Stimulated activated CD4-positive, alpha-beta T cell treated with anti-CD3 and anti-CD28 coated beads, Interleukin-2, amount 100 ng/mL, for 4 hours (primary cell): ENCODE results near the gene ID4.

Experiments
- DNase-seq: peaks from one replicate; pipeline ENCODE4 v3.0.0-alpha.2; 2020; ENCODE audit warnings: low read depth

The ID4 gene

DNA sequence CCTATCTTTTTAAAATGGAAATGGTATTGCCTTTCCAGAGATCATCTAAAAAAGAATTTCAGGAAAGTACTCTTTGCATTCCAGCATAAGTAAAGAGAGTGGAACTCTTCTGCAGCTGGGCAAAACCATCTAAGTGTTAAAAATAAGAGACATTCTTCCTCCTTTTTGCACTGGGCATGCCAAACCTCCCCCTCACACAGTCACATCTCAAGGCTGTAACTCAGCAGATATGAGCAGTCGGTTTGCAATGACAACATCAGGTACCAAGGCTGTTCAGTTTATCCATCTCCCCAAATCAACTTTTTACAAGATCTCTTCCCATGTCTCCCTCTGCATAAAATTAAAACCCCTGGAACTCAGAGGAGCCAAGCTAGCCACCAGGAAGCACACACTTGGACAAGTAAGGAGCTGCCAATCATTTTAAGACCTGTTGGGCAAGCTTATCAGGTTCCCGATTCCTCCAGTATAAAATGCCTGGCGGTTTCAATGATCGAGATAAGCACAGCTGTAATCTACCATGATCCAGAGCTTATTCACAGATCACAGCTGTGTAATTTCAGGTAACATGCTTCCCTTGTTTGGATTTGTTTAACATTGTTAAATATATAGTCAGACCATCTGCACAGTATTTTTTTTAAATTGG, 23.2 kb downstream of the ID4 start:
- no peak for DNase-seq

DNA sequence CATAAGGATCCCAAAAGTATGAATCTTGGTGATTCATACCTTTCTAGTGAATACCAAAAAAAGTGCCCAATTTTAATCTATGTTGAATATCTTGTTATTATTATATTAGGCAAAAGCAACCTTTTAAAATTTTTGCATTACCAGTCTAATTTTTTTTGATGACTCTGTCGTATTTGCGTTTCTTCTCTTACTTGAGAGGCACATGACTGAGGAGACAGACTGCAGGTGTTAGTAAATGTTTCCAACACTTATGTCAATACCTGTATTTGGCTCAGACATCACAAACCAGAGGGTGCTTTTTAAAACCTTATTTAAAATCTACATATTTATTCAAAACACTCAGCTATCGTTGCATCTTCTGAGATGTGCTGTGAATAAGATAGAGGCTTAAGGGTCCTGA, 27.1 kb downstream of the ID4 start:
- DNase-seq = no peak

DNA sequence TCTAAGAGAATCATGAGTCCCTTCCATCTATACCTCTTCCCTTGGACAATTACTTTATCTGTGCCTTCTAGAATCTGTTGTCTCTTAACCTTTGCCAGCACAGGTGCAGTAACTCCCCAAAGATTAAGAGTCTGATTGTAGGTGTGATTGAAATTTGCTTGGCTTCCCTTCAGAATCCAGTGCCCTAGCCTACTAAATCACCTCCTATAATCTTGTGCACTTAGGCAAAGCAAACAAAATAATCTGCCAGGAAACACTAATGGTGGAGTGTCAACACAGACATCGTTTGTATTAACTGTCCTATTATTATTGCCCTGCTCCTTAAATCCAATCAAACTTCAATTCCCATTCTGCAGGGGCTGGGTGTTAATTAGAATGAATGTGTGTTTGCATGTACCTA, 28.0 kb downstream of the ID4 start:
- no peak for DNase-seq

DNA sequence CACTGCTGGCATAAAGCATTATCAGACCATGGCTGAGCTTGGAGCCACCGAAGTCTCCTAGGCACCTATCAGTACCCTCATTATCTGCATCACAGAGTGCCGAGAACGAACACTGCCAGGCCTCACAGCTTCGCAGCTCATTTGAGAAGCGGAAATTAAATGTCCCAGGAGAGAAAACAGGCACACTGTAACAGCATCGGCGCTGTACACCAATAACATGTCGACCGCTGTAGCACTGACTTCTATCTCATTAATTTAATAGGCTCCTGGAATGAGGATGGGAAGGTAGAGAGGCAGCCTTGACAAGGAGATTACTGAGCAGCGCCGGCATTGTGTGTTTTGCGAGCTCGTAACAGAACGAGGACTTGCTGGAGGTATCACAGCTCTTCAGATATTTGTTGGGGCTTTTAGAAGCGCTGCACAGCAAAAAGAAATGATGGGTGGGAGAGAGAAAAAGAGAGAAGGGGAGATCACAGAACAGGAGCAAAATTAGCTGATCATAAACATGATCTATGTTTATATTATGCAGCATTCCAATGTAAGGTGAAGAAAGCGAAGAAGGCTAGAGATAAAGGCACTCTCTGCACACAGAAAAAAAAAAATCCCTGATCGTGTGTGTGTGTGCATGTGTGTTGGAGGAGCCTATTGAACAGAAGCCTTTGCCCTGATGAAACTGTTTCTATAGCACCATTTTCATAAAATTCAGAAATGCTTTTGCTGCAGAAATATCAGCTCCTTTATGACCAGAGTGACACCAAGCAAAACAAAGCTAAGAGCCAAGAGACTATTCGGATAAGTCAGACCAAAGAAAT, 29.2 kb downstream of the ID4 start:
- no peak for DNase-seq

DNA sequence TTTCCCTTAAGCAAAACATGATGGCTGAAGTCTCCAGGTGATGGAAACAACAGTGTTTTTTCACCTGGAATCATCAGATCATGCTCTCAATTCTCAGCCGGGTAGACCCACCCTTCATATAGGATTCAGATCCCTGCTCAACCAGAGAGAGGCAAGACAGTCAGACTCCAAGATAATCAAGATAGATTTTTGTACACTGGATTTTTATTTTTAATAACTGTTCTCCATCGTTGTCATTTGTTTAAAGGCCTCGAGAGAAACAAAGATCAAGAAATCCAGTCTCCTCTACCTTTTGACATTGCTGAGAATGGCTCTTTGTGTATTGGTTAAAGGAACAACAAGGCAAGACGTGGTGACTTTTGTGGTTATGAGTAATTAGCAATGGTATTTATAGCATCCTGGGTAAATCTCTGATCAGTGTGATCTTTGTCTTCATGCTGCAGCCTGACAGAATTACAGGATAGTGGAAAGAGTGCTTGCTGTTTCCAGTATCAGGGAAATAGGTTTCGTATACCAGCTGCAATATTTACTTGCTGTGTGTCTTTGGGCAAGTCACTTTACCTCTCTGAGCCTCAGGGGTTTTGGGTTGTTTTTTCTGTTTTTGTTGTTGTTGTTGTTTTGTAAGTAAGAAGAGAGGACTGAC, 29.9 kb downstream of the ID4 start:
- DNase-seq = no peak

DNA sequence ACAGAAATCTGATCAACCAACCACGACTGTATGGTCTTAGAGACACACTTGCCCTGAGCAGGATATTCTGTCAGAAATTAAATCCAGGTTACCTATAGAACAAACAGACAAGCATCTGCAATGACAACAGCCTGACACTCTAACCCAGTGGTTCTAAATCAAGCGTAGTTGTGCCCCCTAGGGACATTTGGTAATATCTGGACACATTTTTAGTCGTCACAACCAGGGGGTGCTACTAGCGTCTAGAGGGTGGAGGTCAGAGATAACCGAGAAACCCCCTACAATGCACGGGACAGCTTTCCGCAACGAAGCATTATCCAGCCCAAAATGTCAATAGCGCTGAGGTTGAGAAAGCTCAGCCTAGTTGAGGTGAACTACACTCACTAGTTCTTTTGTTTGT, 32.3 kb downstream of the ID4 start:
- DNase-seq = no peak

DNA sequence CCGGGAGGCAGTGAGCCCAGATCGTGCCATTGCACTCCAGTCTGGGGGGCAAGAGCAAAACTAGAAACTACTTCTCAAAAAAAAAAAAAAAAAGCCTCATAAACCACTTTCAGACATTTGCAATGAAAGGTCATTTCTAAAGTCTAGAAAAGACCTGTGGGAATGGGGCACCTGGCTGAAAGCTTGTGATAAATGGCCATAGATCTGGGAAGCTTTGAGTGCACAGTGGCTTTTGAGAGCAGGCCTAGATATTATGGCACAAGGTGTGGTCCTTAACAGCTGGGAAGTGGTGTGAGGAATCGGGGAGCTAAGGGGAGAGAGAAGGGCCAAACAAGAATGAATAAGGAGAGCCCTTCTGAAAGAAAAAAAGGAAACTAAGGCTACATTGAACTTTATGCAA, 33.2 kb downstream of the ID4 start:
- no peak for DNase-seq

DNA sequence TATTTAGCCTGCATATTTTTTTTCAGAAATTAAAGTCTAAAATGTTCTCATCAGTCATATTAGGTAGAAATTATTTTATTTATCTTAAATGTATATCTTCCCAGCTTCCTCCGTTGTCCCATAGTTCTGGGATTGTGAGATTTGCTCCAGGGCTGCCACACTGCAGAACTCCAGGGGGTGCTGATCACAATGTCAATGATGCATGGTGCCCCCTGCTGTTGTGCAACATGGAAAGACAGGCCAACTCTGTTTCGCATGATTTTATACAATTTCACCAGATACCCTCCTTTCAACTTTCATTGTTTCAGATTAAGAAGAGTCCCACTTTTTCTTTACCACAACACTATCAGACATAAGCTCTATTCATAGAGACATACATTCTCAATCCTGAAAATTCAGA, 35.9 kb downstream of the ID4 start:
- no peak for DNase-seq

DNA sequence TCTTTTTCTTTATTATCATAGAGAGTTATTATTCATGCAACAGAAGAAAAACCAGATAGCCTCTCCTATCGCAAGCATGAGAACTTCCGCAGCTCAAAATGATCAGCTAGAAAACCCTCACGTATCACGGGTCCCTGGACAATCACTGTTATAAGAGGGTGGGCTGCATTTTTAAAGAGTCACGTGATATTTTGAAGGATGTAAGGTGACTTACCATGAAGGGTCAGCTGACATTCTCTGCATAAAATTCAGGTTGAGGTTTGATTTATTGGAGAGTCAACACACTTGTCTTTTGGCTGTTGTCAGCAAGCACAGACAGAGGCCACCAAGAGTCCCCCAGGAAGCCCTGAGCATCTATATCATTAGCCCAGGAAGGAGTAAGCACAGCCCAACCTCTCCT, 39.5 kb downstream of the ID4 start:
- DNase-seq = no peak

DNA sequence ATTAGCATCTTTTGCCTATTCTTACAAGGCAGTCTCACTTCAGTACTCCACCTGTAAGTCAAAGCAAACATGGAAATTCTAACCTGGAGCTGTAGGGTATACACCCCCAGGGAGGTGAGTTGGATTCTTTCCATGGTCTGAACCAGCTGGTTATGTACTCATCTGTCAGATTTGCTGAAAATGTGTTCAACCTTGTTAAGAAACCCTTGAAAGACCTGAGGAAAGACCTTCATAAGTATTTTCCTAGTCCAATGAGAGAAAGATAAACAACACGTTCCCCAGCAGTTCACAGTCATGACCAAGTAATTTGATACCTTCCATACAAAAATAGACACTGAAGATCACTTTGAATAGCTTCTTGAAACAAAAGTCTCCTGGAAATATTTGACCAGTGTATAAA, 42.5 kb downstream of the ID4 start:
- no peak for DNase-seq

DNA sequence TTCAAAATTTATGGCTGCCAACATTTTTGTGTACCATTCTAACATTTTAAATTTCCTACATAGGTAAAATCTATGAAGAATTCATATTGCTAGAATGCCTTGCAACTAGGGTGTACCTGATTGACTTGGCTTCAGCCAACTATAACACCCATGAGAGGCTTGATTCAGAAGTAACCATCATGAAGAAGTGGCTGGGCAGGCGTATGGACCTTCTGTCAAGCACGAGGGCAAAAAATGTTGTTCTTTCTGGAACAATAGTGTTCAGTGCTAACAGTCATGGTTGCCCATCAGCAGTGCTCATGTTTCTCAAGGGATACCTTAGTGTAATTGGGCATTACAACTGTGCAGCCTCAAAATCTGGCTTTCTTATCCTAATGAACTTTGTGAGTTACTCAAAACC, 42.9 kb downstream of the ID4 start:
- DNase-seq = no peak

DNA sequence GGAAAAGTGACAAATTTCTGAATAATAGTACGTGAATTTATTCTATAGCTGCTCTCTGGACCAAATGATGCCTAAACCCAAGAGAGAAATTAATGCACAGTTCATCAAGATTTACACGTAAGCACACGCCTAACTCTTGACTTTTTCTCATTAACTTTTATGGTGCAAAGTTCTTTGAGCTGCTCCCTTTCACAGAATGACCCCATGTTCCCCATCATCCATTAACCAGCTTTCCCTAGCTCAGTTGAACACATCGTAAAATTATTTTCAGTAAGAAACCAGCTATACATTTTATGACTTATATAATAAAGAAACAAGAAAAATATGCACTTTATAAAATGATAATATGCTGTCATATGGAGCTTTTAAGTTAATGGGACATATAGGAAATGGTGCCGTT, 54.3 kb downstream of the ID4 start:
- DNase-seq = no peak
